GM20431 (cell line): ENCODE data around the gene ISG15.
"Not testable (repeated sequence)": the region's sequence is repeated elsewhere in the genome, so short reads cannot be mapped to it uniquely, and the experiment has no call there.

Source experiments
- in situ Hi-C: fragments of 300-500 bp; cut with MseI, MboI; formaldehyde crosslinking; loops from one replicate; pipeline ENCODE4 v1.15.0; 2020; ENCODE audit warnings: low sequenced_read_pairs; ENCODE audit not compliant: unreplicated experiment

The ISG15 gene

DNA sequence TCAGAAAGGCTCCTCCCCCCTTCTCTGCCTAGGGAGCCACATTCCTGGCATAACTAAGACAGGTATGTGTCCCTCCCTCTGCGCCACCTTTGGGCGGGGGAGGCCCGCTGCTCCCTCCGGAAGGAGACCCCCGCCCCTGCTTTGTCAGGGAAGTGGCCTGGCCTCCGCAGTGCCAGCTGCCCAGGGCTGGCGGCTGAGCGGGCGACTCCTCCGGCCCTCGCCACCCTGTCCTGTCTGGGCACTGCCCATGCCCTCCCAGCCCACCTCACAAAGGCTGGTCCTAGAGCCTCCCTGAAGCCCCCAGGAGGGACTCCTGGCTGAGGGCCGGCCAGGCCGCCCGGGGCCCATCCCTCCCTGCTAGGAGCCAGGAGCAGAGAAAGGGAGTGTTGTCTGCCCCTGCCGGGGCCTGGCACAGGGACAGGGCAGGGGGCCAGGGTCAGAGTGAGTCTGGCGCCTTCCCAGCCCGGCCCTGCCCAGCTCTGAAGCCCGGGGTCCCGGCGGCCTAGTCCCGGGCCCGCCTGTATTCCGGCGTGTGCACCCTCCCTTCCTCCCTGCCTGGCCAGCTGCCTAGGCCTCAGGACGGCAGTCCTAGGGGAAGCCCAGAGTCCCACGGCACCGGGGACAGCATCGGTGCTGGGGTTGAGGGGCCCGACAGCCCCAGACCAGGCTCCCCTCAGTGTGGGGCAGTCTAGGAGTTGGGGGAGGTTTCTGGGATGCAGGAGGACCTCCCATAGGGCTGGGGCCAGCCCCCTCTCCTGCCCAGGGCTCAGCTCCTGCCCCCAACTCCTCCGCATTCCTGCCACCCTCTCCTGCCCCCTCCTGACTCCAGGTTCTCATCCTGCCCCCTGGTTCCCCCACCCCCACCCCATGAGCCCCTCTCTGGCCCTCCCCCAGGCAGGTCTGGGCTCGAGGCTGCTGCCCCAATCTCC, 11.7 kb downstream of the ISG15 start:
- in situ Hi-C loops: no loop called here

DNA sequence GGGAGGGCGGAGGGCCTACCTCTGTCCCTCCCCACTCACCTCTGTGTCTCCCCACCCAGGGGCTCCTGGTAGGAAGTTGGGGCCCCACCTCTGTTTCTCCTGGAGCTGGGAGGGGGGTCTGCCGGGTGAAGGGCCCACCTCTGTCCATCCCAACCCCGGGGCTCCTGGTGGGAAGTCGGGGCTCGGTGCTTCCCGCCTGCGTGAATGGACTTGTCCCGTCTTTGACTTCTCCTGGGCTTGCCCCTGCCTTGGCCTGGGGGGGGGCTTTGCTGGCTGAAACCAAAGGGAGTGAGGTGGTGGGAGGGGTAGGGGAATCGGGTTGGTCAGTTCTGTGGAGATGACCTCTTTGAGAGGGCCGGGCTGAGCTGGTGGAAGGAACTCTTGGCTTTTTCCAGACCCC, 12.4 kb downstream of the ISG15 start:
- in situ Hi-C loops: no loop called here

DNA sequence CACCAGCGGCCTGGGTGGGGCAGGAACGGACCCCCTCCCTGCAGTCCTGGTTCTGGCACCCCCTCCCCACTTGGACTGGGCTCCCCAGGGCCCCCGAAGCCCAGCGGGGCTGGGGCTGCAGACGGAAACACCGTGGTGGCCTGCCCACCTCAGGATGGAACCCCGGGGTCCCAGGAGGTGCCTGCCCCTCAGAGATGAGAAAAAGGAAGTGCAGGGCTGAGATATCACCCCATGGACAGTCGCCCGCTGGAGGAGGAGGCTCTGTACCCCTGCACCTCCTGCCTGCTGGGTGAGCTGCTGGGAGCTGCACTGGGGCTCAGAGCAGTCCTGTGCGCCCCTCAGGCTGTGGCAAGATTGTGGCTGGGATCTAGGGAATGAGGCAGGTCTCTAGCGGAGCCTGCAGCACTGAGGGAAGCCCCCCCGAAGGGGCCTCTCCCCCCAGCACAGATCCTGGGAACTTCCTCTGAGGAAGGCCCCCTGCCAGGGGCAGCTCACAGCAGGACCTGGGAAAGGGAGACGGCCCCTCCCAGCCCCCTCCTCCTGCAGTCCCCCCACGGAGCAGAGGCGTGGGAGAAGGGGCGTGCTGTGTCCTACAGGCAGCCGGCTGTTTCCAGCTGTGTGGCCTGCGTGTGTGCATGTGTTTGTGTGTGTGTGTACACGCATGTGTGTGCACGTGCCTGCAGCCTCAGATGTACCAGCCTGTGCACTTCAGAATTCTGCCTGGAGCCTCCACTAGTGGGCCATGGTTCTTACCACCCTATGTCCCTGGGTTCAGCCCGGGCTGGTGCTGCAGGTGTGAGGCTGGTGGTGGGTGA, 13.5 kb downstream of the ISG15 start:
- in situ Hi-C loops: no loop called here

DNA sequence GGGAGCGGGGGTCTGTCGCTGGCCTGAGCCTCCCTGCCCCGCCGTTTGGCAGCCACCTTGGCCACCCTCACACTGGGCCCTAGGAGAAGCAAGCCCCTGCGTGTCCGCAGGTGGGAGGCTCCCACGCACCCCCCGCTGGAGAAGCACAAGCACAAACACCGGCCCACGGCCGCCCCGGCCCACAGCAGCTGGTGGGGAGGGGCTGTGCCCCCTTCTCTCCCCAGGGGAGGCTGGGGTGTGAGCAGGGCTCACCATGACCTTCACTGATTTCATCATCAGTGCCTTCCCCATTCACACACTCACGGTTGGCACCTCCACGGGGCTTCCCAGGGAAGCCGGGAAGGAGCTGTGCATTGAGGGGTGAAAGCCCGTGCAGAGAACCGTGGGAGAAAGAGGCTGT, 14.5 kb downstream of the ISG15 start:
- in situ Hi-C loops: no loop called here

DNA sequence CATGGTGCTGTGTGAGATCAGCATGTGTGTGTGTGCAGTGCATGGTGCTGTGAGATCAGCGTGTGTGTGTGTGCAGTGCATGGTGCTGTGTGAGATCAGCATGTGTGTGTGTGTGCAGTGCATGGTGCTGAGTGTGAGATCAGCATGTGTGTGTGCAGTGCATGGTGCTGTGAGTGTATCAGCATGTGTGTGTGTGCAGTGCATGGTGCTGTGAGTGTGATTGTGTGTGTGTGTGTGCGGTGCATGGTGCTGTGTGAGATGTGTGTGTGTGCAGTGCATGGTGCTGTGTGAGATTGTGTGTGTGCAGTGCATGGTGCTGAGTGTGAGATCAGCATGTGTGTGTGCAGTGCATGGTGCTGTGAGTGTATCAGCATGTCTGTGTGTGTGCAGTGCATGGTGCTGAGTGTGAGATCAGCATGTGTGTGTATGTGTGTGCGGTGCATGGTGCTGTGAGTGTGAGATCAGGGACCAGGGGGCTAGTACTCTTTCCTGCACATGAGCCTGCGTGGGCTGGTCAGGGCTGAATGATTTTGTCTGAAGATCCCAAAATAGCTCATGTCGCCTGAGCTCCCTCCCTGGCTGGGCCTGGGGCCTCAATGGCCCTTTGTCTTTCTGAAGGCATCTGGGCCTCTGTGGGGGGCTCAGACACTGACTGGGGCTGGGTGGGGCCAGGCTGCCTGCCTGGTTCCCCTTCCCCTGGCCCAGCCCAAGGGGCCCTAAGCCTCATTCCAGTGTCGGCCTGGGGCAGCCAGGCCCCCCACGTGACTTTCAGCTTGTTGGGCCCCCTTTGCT, 17.8 kb downstream of the ISG15 start:
- in situ Hi-C loops: not testable (repeated sequence)

DNA sequence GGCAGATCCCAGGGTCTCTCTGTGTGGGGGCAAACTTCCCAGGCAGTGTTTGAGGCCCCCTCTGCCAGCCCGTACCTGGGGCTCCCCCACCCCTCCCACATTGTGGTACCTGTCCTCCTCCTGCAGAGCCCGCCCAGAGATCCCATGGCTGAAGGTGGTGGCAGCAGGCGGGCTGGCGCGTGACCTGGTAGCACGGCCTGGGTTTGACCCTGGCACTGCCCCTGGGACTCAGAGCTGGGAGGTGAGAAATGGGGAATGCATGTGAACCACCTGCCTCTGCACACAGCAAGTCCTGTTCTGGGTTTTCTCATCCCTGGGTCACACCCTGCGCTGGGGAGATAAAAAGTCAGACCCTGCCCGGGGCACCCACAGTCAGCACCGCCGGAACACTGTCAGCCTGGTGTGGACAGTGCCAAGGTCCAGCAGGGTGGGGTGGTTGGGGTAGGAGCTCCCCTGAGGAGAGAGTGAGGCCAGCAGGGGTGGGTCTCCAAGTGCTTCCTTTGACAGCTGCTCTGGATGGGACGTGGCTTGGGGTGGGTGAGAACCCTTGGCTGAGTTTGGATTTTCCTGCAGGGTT, 18.4 kb downstream of the ISG15 start:
- in situ Hi-C loops: no loop called here

DNA sequence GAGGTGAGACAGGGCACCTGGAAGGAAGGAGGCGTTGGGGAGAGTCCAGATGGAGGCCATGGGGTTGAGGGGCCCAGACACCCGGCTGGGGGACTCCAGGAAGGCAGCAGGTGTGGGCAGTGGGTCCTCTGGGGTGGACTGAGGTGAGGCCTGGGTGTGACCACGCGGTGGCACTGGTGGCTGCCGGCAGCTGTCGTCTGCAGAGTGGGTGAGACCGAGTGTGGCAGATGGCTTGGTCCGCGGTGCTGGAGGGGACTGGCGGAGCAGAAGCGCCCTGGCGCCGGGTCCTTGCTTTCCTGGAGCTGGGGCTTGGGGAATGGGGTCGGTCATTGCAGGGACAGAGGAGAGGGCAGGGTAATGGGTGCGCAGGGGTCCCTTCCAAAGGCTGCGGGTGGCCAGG, 19.1 kb downstream of the ISG15 start:
- in situ Hi-C loops: no loop called here

DNA sequence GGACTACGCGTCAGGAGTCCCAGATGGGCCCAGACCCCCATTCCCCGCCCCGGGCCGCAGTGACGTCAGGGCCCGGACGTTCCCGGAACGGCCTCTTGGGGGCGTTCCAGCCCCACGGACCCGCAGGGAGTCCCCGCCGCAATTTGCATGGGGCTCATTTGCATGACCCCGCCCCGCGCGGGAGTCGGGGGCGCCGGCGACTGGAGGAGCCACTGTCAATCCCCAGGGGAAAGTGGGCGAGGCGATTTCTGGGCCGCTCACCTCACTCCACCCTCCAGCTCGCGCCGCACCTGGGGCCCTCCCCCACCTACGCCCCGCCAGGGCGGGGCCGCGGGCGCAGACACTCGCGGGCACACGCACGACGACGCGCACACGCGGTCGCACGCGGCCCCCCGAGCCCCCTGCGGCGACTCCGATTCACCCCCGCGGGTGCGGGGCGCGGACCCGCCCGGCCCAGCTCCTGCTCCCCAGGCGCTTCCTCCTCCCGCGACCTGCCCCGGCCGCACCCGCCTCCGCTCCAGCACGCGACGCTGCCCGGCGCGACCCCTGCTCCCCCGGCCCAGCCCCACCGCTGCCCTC, 19.8 kb downstream of the ISG15 start:
- in situ Hi-C loops: no loop called here

DNA sequence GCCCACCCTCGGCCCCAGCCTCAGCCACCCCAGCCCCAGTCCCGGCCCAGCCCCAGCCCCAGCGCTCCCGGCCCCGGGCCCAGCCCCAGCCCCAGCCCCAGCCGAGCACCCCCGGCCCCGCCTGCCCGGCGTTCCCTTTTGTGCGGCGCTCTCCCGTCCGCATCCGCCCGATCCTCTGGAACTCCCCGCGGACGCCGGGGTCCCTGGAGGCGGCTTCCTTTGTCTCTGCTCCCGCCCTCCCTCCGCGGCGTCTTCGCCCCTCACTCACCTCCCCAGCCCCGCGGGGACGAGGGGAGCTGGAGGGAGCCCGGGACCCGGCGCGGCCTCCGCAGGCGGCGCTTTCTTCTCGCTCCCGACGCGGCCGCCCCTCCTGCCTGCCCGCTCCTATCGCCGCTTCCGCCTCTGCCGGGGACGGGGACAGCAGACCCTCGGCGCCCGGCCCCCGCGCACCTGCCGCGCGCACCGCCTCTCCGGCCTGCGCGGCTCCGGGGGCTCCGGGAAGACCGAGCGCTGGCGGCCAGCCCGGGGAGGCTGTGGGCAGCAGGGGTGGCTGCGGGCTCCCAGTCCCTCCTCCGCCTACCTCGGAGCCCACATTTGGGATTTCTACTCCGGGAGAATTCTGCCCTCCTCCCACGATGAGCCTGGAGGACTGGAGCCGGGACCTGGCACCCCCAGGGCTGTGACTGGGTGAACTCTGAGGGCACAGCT, 20.6 kb downstream of the ISG15 start:
- in situ Hi-C loops: no loop called here

DNA sequence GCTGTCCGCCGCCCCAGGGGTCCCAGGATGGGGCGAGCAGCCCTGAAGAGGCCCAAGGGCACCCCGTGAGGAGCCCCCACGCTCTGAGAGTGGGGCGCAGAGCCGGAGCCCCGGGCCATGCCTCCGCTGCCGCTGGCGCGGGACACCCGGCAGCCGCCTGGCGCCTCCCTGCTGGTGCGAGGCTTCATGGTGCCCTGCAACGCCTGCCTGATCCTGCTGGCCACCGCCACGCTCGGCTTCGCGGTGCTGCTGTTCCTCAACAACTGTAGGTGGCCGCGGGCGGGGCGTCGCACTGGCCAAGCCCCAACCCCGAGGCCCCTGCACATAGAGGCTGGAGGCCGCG, 21.1 kb downstream of the ISG15 start:
- in situ Hi-C loops: no loop called here

DNA sequence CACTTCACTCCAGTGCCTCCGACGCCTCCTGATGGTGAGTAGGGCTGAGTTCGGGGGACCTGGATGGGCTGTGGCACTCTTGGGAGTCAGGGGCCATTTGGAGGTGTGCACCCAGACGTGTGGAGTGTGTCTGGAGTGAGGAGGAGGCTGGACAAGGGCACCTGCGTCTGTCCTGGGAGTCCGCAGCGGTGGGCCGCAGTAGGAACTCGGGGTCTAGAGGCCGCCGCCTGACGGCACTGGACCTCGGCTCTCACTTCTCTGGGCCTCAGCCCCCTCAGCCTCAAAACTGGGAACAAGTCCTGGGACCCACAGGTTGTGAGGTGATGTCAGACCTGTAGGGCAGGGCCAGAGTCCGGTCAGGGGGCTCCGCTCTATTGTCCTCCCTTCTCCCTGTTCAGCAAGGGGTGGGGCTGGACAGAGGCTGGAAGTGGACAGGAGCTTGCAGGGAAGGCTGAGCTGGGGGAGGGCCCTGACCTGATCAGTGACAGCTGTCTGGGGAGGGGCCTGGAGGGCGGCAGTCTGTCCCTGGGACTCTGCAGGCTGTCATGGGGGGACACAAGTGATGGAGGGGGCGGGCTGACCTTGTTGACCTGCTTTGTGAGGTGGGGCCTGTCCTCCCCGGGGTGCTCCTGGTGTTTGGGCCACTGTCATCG, 22.1 kb downstream of the ISG15 start:
- in situ Hi-C loops: no loop called here

DNA sequence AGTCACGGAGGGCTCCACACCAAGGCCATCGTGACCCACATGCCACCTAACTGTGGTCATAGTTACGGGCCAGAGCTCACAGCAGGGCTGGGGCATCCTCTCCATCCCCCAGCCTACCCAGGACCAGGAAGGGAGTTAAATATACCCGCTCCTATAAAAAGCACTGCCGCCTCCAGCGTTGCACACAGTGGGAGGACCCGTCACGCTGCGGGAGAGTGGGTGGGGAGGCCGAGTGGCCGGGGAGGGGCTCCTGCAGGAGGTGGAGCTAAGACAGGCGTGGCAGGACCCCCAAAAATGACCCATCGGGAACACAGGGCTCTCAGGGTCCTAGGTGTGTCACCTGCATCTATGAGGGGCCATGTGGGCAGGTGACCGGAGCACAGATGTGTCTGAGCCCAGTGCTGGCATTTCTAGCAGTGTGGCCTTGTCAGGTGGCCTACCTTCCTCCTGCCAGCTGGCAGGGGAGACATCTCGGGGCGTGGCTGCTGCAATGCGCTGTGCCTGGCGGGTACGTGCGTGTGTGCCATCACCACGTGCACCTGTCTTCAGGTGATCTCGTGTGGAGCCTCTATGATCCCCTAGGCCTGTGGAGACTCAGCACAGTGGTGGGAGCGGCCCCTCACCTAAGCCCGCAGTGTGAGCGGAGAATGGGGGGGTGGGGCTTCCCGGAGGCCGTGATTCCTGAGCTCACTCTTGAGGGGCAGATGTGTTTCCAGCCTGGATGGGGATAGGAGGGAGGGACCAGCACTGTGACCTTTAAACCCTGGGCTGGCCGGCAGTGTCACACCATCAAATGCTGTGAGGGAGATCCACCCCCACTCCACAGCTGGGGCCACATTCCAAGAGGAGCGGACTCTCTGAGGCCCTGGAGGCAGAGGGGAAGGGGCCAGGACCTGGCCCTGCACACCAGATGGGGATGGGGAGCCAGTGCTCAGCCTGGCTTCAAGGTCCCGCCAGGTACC, 24.4 kb downstream of the ISG15 start:
- in situ Hi-C loops: no loop called here

DNA sequence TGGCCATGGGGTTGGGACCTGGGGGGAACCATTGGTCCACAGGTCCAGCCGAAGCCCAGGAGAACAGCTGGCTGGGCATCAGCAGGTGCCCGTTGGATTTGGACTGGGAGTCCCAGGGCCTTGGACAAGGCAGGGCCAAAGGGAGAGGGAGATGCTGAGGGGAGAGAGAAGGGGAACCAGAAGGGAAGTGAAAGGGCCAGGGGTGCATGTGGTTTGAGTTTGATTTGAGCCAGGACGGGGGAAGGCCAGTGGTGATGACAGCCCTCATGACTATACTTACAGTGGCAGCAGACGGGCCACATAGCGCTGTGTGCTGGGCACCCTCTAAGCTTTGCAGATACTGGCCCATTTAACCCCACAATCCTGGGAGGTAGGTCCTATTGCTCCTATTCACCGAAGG, 25.4 kb downstream of the ISG15 start:
- in situ Hi-C loops: no loop called here

DNA sequence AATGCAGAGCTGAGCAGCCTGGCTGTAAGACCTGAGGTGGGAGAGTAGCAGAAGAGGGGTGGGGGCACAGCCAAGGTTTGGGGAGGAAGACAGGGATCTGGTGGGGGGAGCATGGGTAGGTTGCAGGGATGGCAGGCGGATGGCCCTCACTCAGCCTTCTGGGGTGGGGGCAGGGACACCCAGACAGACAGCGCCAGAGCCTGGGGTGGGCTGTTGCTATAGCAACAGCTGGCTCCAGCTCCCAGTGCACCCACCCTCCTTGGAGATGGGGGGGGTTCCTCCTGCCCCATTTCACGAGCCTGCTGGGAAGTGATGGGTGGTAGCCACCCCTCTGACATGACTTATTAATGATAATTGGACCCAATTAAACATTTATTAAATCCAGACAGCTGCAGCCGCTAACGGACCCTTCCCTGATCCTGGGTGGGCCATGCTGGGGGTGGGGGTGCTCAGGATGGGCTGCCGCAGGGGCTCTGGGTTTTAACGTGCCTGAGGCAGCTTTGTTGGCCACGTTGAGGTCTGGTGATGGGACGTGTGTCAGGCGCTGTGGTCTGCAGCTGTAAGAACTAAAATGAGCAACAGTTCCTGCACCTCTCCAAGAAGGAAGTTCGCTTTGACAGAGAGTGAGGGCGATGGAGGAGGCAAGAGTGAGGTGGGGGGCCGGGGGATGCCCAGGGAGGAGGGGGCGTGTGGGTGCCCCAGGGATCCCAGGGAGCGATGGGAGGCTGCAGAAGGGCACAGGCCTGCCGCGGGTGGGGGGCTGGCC, 26.0 kb downstream of the ISG15 start:
- in situ Hi-C loops: no loop called here

DNA sequence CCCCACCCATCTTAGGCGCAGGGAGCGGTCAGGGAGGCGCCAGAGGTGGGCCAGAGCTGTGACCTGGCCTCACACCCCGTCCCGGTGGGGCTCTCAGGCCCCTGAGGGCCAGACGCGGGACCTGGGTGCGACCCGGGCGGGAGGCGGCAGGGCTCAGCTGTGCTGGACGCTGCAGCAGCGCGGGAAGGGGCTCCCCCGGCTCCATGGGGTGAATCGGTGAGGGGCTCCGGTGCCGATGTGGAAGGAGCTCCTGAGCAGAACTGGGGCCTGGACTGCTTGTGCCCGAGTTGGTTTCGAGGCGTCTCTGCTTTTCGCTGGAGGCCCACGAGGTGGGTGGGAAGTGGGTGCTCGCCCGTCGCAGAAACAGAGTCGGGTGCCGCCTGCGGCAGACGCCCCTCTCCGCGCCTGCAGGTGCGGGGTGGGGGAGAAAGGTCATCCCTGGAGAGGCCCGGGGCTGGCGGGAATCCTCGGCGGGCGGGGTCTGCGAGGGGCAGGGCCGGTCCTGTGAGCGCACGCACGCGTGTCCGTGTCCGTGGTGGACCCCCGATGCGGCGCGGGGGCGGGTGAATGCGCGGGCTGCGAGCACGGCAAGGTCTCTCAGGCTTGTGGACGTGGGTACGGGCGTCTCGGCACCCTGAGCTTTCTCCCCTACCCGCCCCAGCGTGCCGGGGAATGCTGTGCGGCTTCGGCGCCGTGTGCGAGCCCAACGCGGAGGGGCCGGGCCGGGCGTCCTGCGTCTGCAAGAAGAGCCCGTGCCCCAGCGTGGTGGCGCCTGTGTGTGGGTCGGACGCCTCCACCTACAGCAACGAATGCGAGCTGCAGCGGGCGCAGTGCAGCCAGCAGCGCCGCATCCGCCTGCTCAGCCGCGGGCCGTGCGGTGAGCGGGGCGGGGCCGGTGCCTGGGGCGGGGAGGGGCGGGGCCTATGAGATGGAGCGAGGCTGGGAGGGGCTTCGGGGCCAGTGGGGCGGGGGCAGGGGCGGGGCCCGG, 27.0 kb downstream of the ISG15 start:
- in situ Hi-C loops: no loop called here

DNA sequence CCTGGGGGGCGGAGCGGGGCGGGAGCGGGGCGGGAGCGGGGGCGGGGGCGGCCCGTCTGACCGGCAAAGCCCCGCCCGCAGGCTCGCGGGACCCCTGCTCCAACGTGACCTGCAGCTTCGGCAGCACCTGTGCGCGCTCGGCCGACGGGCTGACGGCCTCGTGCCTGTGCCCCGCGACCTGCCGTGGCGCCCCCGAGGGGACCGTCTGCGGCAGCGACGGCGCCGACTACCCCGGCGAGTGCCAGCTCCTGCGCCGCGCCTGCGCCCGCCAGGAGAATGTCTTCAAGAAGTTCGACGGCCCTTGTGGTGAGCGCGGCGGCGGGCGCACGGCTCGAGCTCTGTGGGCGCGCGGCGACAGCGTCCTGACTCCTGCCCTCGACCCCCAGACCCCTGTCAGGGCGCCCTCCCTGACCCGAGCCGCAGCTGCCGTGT, 27.8 kb downstream of the ISG15 start:
- in situ Hi-C loops: no loop called here
